Fibroblast of villous mesenchyme (primary cell): ENCODE data around the gene ENDOU. TPM values are rescaled to one million over a fixed set of nuclear protein-coding genes. Genes with fewer than 3 reads are reported as not detected.

ENCODE experiments used
- DNase-seq: peaks from one replicate; pipeline ENCODE4 v3.0.0-alpha.2; 2010; ENCODE audit warnings: low read depth
- H3K4me3 ChIP-seq: 2 replicates; pipeline ENCODE4 v1.5.1; 2011; ENCODE audit warnings: low read depth, mild to moderate bottlenecking, low read length
- CTCF ChIP-seq: IDR thresholded peaks from 2 replicates; pipeline ENCODE4 v1.5.1; 2012; ENCODE audit warnings: low read depth, mild to moderate bottlenecking, low read length; ENCODE audit not compliant: insufficient read depth
- total RNA-seq: library from RNA; depleted of rRNA; stranded (reverse); fragments of >200 nt; gene quantifications from 2 replicates; pipeline ENCODE4 v1.2.3, GENCODE V29; 2012

ENDOU gene
- total RNA-seq, 1 donor = not detected

- H3K4me3 ChIP-seq = no peak overlapping the region
- DNase-seq = no peak
- no peak for TF ChIP-seq CTCF
These were observed 7.2 kb upstream of the ENDOU start for GRCh38 chr12:47732504-47732903.

- no peak for TF ChIP-seq CTCF
- no peak for DNase-seq
- H3K4me3 ChIP-seq = no peak overlapping the region
These were observed 6.4 kb upstream of the ENDOU start for GRCh38 chr12:47731723-47732122.

GRCh38 chr12:47730341-47730744 is 5.1 kb upstream of the ENDOU start:
- no peak for DNase-seq
- no peak overlapping the region for H3K4me3 ChIP-seq
- no peak for TF ChIP-seq CTCF

- DNase-seq = peak; percentile 40
- no peak for TF ChIP-seq CTCF
- H3K4me3 ChIP-seq = no peak overlapping the region
These were observed 3.9 kb upstream of the ENDOU start for GRCh38 chr12:47729233-47729632.

GRCh38 chr12:47725893-47726292 is 603 bp upstream of the ENDOU start:
- peak; percentile 77 for DNase-seq
- no peak overlapping the region for H3K4me3 ChIP-seq
- no peak for TF ChIP-seq CTCF

GRCh38 chr12:47722941-47723631 is 2.2 kb downstream of the ENDOU start:
- no peak overlapping the region for H3K4me3 ChIP-seq
- TF ChIP-seq CTCF = no peak
- no peak for DNase-seq
